SIG-M5 (cell line): ENCODE results near the gene DNAJB1.
"Not testable (repeated sequence)": the region's sequence is repeated elsewhere in the genome, so short reads cannot be mapped to it uniquely, and the experiment has no call there.

Experiments
- DNase-seq: peaks from one replicate; lab custom pipeline; 2025; lab: John Stamatoyannopoulos, UW

DNAJB1 gene

DNA sequence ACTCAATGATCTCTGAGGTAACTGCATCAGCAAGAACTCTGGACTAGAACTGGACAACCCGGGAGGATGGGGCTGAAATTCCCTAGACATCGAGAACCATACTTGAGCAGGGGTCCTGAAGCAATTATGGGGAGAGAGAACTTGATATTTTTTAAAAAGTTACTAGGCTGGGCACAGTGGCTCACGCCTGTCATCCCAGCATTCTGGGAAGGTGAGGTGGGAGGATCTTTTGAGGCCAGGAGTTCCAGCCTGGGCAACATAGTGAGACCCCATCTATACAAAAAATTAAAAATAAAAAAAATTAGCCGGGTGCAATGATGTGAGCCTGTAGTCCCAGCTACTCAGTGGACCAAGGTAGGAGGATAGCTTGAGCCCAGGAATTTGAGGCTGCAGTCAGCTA is 2.3 kb upstream of the DNAJB1 start:
- DNase-seq, result no peak

DNA sequence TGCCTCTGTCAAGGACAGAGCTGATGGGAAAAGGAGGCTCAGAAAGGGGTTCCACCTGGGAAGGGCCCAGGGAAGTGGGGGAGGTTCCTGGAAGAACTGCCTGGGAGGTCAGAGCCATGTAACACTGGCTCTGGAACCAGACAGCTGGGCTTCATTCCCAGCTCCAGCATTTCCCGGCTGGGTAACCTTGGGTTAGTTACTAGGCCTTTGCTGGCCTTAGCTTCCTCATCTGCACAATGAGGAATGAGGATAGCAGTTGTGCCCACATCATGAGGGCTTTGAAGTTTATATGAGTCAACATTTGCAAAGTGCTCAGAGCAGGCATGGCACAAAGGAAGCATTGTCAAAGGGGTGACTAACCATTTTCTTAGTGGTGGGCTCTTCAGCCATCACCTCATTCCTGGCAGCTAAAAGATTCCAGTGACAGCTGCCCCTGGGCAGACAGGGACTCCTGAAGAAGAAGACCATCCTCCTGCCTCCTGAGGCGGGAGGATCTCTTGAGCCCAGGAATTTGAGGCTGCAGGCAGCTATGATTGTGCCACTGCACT is 1.7 kb upstream of the DNAJB1 start:
- DNase-seq, result no peak

DNA sequence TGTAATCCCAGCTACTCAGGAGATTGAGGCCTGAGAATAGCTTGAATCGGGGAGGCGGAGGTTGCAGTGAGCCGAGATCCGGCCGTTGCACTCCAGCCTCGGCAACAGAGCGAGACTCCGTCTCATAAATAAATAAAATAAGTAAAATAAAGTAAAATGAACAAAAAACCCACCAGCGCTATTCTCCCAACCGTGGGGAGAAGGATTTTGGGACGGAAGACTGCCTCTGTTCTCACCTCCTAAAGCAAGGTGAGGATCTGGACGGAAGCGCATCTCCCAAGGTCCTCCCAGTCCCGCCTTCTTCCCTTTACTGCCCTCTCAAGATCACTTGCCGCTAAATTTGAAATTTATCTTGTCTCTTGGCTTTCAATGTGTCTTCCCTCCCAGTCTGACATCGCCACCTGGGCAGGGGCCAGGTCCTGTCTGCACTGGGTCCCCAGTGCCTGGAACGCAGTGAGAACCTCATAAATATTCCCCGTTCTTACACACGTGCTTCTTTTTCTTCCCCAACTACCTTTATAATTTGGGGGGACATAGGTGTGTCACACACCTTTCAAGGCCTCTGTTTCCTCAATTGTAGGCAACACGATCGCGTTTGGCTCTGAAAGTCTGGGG is 1.2 kb upstream of the DNAJB1 start:
- no peak for DNase-seq

DNA sequence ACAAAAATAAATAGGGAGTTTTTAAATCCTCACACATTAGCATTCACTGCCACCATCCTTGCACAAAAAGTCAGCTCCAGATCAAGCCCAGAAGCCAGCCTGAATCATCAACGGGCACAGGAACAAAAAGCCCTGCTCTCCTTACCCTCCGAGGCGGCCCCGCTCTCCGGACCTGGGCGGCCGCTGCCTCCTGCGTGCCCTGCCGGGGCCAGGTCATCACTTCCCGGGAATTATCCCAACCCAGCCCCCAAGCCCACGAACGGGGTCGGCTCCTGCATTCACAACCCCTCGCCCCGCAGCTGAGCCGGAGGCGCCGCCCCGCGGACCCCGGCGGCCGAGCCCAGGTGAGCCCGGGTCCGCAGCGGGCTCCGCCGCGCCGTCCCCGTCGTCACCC is 754 bp downstream of the DNAJB1 start:
- no peak for DNase-seq

DNA sequence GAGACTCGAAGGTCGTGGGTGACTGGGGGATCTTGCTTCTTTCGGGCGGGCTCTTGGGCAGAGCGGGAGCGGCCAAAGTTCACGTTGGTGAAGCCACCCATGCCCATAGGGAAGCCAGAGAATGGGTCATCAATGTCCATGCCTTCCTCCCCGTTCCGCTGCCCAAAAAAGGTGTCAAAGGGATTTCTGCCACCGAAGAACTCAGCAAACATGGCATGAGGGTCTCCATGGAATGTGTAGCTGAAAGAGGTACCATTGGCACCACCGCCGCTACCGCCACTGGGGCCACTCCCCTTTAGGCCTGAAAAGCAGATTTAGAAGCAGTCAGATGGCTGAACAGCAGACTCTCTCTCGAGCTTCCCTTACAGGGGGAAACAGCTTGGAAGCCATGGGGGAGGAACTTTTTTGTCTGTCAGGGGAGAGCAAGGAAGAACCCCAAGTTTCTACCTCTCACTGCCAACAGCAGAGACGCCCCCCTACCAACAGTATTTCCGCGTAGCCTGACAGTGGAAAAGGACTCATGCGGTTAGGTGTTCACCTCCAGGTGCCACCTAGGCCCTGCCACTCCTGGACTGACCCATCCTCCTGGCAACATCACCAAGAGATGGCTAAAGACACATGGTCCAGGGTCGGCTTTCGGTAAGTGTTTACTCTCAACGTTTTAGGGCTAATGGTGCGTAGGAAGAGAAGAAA is 1.3 kb downstream of the DNAJB1 start:
- no peak for DNase-seq

DNA sequence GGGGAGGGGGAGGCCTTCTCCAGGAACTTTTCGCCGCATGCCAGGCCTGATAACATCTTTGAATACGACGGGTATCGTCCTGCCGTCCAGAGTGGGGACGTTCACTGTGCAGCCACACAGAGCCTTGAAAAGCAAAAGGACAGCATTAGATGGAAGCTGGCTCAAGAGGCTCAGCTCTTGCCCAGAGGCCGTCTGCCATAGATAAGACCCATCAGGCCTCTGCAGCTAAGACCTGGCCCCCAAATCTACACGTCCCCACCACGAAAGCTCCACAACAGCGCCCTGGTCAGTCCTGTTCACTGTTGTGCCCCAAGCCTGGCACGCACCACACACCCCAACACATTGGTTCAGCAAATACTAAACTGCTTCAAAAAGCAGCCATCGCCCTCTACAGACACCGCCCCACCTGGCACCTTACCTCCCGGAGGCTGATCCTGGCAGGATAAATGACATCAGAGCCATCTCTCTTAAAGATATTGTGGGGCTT is 2.1 kb downstream of the DNAJB1 start:
- DNase-seq, result no peak

DNA sequence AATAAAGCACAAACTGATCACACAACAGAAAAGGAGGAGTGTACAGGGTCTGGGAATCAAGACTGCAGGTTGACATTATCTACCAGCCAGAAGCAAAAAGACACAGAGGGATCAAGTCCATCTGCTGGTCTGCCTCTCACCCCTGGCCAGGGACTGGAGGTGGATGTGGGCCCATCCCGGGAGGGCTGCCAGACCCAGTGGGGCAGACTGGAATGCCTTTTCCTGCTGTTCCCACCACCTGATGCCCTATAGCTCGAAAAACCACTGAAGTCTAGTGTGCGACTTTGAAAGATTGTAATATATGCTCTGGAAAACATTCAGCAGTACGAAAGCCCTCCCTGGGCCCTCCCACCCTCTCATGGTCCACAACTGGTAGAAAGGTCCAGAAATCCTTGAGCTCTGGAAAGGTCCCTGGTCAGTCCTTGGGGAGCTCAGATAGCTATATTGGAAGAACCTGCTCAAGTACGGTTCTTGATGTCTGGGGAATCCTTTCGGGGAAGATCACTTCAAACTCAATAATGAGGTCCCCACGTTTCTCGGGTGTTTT is 2.6 kb downstream of the DNAJB1 start:
- DNase-seq, result no peak

DNA sequence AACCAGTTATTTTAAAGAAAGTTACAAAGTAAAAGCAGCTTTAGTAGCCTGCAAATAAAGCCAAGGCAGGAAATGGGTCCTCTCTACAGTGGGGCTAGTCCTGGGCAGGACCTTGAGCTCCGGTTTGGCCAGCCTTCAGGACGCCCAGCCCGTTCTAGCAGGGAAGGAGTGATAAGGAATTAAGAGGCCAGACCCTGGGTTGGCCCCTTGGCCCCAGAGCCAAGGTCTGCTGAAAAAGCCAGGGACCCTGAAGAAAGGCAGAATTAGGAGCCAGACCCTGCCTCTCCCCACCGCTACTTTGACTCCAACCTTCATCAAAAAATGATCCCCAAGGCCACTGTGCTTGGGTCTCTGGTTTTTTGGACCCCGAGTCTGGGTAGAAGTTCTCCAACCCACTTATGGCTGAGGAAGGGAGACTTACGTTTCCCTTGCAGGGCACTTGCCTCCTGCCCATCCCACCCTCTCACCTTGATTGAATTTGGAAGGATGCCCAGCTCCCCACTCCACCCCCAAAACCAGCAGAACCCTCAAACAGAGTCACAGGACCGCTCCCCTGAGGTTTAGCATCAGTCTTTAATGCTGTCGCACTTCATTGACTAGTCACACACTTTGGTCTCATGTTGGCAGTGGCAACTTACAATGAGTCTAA is 3.9 kb downstream of the DNAJB1 start:
- no peak for DNase-seq

DNA sequence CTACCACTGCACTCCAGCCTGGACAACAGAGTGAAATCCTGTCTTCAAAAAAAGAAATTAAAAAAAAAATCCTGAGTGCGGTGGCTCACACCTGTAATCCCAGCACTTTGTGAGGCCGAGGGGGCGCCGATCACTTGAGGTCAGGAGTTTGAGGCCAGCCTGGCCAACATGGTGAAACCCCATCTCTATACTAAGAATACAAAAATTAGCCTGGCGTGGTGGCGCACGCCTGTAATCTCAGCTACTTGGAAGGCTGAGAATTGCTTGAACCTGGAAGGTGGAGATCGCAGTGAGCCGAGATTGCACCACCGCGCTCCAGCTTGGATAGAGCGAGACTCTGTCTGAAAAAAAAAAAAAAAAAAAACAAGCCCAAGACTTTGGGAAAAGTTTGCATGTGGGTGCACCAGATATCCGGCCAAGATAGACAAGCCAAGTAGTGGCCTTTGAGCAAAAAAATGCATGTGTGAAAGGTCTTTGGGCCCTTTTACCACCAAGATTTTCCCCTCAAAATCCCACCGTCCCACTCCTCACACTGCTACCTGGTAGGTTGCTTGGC is 5.7 kb downstream of the DNAJB1 start:
- no peak for DNase-seq

DNA sequence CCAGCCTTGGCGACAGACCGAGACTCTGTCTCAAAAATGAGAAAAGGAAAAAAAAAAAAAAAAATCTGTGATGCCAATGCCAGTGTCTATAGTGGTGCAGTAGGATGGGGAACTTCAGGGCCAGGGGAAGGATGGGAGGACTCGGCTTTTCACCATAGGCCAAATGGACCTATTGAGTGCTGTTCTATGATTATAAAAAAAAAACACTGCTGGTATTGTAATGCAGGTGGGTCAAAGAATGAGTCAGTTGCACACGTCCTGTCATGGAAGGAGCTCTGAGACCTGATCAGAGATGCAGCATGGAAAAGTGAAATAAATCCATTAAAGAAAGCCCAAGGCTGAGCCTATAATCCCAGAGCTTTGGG is 7.0 kb downstream of the DNAJB1 start:
- DNase-seq, result no peak

DNA sequence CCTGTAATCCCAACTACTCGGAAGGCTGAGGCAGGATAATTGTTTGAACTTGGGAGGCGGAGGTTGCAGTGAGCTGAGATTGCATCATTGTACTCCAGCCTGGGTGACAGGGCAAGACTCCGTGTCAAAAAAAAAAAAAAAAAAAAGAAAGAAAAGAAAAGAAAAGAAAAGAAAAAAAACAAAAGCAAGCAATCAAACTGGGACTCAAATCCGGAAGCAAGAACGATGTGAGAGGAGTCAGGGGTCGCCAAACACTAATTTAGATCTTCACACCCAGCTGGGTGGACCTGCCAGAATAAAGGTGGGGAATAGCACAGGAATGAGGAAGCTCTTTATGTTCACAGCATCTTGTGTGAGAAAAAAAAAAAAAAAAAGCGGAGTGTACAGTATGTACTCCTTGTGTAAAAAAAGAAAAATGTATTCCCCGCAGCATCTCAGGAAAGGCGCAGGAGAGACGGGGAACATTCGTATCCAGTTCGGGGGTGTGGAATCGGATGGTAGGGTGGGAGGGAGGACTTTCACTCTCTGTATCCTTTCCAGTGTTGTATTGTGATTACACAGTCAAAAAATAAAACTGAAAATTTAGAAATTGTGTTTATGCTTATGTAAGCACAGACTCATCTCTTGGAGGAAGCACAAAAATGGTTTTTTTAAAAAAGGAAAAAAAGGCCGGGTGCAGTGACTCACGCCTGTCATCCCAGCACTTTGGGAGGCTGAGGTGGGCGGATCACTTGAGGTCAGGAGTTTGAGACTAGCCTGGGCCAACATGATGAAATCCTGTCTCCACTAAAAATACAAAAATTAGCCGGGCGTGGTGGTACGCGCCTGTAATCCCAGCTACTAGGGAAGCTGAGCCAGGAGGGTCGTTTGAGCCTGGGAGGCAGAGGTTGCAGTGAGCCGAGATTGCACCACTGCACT is 7.6 kb downstream of the DNAJB1 start:
- no peak for DNase-seq

DNA sequence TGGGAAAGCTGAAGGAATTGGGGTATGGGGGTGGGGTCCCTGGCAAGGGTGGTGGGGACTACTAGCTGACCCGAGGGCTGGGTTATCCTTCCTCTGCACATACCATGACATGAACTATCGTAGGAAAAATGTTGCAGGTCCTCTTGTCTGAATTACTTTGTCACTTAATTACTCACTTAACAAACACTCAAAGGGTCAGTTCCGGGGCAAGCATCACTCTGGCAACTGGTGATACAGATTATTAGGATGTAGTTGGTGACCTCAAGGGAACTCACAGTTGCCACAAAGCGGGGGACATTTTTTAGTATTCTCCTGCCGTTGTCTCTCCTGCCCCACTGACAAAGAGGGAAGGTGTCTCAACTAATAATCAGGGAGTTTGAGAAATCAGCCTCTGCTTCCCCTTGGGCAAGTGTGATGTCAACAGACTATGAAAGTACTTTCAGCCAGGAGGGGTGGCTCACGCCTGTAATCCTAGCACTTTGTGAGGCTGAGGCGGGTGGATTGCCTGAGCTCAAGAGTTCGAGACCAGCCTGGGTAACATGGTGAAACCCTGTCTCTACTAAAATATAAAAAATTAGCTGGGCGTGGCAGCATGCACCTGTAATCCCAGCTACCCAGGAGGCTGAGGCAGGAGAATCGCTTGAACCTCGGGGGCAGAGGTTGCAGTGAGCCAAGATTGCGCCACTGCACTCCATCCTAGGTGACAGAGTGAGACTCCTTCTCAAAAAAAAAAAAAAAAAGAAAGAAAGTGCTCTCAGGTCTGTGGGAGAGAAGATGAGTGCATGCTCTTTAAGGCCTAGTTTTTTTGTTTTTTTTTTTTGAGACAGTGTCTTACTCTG is 10.3 kb downstream of the DNAJB1 start:
- no peak for DNase-seq

DNA sequence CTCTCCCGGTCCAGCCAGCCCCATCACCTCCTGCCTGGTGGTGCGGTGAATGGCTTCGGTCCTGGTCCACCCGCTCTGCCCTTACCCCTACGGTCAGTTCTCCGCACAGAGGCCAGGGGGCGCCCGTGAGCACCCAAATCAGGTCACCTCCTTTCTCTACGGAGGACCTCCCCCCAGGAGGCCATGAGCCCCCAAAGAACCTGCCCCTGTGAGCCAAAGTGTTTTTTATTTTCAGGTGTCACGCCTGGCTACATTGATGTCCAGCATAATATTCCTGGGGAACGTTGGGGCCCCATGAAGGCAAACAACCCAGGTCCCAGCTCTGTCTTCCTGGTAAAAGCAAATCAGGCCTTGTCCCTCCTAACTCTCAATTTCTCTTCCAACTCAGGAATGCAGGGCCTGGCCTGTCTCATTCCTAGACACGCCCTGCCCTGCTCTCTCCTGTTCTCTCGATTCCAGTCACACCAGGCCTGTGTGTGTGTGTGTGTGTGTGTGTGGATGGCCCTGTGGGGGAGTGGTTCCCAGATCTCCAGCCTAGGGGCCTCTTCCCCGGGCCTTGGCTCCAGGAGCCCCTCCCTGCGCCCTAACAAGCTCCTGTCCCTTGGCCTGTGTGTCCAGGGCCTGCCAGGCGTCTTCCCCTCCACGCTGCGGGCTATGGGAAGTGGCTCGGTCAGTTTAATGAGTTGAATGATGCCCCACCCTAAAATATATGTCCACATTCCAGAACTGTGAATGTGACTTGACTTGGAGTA is 12.5 kb downstream of the DNAJB1 start:
- DNase-seq, result no peak

DNA sequence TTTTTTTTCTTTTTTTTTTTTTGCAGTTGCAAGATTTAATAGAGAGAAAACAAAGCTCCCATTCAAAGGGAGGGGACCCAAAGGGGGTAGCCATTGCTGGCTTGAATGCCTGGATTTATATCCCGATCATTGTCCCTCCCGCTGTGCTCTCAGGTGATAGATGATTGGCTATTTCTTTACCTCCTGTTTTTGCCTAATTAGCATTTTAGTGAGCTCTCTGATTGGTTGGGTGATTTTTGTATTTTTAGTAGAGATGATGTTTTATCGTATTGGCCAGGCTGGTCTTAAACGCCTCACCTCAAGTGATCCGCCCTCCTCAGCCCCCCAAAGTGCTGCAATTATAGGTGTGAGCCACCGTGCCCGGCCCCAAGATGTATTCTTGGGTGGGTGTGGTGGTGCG is 13.6 kb downstream of the DNAJB1 start:
- not testable (repeated sequence) for DNase-seq

DNA sequence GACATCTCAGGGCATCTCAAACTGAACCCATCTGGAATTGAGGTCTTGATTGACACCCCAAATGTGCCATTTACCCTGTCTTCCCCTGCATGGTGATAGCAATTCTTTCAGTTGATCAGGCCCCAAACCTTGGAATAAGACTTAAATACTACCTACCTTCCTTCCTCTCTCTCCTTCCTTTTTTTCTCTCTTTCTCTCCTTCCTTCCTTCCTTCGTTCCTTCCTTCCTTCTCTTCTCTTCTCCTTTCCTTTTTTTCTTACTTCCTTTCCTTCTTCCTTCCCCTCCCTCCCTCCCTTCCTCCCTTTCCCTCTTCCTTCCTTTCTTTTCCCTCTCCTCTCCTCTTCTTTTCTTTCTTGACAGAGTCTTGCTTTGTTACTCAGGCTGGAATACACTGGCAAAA is 14.9 kb downstream of the DNAJB1 start:
- DNase-seq, result no peak

DNA sequence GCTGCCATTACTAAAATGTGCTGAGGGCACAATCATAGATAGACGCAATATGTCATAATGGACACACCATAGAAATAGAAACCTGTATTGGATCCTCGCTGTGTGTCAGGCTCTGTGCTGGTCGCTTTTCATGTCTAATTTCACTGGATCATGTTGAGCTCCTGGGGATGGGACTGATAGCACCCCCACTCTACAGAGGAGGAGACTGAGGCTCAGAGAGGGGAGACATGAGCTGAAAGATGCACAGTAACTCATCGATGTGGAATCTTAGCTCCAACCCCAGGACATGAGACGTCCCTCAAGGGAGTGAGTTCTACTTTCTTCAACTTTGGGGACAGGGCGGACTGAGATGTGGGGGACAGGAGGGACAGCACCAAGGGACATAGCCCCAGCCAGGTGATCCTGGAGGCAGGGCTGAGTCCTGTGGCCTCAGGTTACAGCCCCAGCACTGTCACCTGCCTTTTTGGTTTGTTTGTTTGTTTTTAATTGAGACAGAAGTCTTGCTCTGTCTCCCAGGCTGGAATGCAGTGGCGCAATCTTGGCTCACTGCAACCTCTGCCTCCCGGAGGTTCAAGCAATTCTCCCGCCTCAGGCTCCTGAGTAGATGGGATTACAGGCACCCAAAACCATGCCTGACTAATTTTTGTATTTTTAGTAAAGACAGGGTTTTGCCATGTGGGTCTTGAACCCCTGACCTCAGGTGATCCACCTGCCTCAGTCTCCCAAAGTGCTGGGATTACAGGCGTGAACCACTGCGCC is 15.7 kb downstream of the DNAJB1 start:
- no peak for DNase-seq

DNA sequence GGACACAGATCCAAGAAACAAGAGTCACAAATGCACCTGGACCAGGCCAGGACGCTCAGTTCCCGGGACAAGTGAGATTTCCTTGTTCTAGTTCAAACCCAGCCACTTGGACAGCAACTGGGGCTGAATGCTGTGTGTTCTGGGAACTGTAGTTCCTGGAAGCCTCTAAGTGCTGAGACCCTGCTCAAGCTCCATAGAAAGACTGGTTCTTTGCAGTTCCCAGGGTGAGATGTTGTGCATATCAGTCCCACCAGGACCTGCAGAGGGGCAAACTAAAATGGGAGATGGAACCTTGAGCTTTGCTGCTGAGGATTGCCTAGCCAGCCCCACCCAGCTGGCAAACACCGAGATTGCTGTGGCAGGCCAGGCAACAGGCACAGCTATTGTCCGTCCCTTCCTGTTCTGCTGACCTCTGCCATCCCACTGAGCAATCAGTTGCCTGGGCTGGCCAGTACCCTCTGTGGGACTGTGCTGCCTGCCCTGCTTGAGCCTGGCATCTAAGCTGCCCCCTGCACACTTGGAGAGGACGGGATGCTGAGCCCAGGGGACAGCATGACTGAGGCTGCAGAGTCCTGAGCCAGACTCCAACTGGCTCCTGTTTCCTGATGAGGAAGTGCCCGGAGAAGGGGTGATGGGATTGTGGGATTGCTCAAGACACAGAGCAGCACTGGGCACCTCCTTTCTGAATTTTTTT is 20.8 kb downstream of the DNAJB1 start:
- no peak for DNase-seq

DNA sequence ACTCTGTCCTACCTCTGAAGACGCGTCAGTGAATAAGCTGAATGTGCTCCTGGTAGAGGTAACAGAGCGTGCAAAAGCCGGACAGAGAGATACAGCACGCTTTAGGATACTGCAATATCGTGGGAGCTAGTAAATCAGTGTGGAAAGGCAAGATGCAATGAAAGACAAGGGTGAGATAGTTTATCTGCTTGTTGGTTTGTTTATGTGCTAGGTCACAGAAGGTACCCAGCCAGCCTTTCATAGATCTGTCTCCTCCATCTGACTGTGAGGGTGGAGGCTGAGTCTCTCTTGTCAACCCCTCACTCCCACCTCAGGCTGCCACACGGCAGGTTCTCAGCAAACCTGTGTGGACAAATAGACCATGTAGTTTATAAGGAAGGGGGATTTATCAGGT is 21.4 kb downstream of the DNAJB1 start:
- no peak for DNase-seq
